HepG2 (cell line): ENCODE measurements around the gene SSC4D. TPM values are rescaled to one million over a fixed set of nuclear protein-coding genes. Genes with fewer than 3 reads are reported as not detected.

Experiments used
- CBX5 ChIP-seq: sonication (generic); formaldehyde crosslinking; IDR thresholded peaks from 2 replicates; pipeline ENCODE4 v1.4.0; 2020; ENCODE audit warnings: missing genetic modification reagents, borderline replicate concordance
- CCAR2 ChIP-seq: fragments of 200-400 bp; formaldehyde crosslinking; optimal IDR thresholded peaks from 2 replicates; pipeline ENCODE3; 2018; ENCODE audit warnings: low read depth, mild to moderate bottlenecking, low read length, moderate library complexity
- FOXM1 ChIP-seq: sonication (generic); formaldehyde crosslinking; IDR thresholded peaks from 2 replicates; pipeline ENCODE4 v1.5.0; 2020; ENCODE audit warnings: missing genetic modification reagents
- GLI4 ChIP-seq: sonication (generic); formaldehyde crosslinking; IDR thresholded peaks from 2 replicates; pipeline ENCODE4 v1.5.1; 2020; ENCODE audit warnings: missing genetic modification reagents, mild to moderate bottlenecking, moderate library complexity, borderline replicate concordance
- HDAC1 ChIP-seq: sonication (generic); formaldehyde crosslinking; IDR thresholded peaks from 2 replicates; pipeline ENCODE4 v1.5.1; 2020; ENCODE audit warnings: mild to moderate bottlenecking, missing genetic modification reagents
- HNRNPL ChIP-seq: fragments of 200-400 bp; formaldehyde crosslinking; IDR thresholded peaks from 2 replicates; pipeline ENCODE4 v1.6.1; 2017; ENCODE audit warnings: mild to moderate bottlenecking, low read depth, low read length
- IKZF1 ChIP-seq: fragments of 450-650 bp; IDR thresholded peaks from 2 replicates; pipeline ENCODE4 v1.7.1; 2016
- IRF2 ChIP-seq: IDR thresholded peaks from 2 replicates; pipeline ENCODE4 v1.6.1; 2018; ENCODE audit warnings: missing genetic modification reagents, missing compliant biosample characterization
- JUND ChIP-seq: sonication (generic); formaldehyde crosslinking; IDR thresholded peaks from 2 replicates; pipeline ENCODE4 v1.8.0; 2022; ENCODE audit warnings: mild to moderate bottlenecking, missing genetic modification reagents
- MTF1 ChIP-seq: sonication (generic); formaldehyde crosslinking; IDR thresholded peaks from 2 replicates; pipeline ENCODE4 v1.5.0; 2020; ENCODE audit warnings: missing genetic modification reagents
- PITX1 ChIP-seq: sonication (generic); formaldehyde crosslinking; IDR thresholded peaks from 2 replicates; pipeline ENCODE4 v1.5.1; 2020; ENCODE audit warnings: mild to moderate bottlenecking, missing genetic modification reagents
- SMAD3 ChIP-seq: sonication (generic); formaldehyde crosslinking; IDR thresholded peaks from 2 replicates; pipeline ENCODE4 v1.4.0; 2020; ENCODE audit warnings: missing genetic modification reagents
- SRSF4 ChIP-seq: fragments of 200-400 bp; formaldehyde crosslinking; IDR thresholded peaks from one replicate; pipeline ENCODE4 v1.6.1; 2018; ENCODE audit warnings: mild to moderate bottlenecking, low read depth, low read length, moderate library complexity; ENCODE audit not compliant: poor library complexity, severe bottlenecking
- THAP11 ChIP-seq: IDR thresholded peaks from 2 replicates; pipeline ENCODE4 v1.6.1; 2016; ENCODE audit warnings: missing biosample characterization, missing genetic modification reagents
- ZFP1 ChIP-seq: IDR thresholded peaks from 2 replicates; pipeline ENCODE4 v1.6.1; 2016
- ZNF33A ChIP-seq: sonication (generic); formaldehyde crosslinking; IDR thresholded peaks from 2 replicates; pipeline ENCODE4 v1.5.1; 2020; ENCODE audit warnings: missing genetic modification reagents, mild to moderate bottlenecking, moderate library complexity, borderline replicate concordance
- ZNF468 ChIP-seq: sonication (generic); formaldehyde crosslinking; IDR thresholded peaks from 2 replicates; pipeline ENCODE4 v1.8.0; 2022; ENCODE audit warnings: mild to moderate bottlenecking, moderate library complexity, missing genetic modification reagents
- ZNF619 ChIP-seq: sonication (generic); formaldehyde crosslinking; IDR thresholded peaks from 2 replicates; pipeline ENCODE4 v1.4.0; 2020; ENCODE audit warnings: mild to moderate bottlenecking, missing genetic modification reagents
- ZNF629 ChIP-seq: sonication (generic); formaldehyde crosslinking; conservative IDR thresholded peaks from 2 replicates; pipeline ENCODE4 v1.5.0; 2020; ENCODE audit warnings: missing genetic modification reagents
- ZNF773 ChIP-seq: sonication (generic); formaldehyde crosslinking; IDR thresholded peaks from 2 replicates; pipeline ENCODE4 v1.4.0; 2020; ENCODE audit warnings: missing genetic modification reagents, borderline replicate concordance
- ZNF816 ChIP-seq: sonication (generic); formaldehyde crosslinking; IDR thresholded peaks from 2 replicates; pipeline ENCODE4 v1.8.0; 2022; ENCODE audit warnings: missing genetic modification reagents, mild to moderate bottlenecking, borderline replicate concordance
- polyA plus RNA-seq, 8 experiments: library from polyadenylated mRNA; depleted of rRNA in 3 of 8; stranded (reverse) in 7 of 8; unstranded in 1 of 8; fragments of >200 nt; fragmentation: Illumina TruSeq in 4 of 8; extraction: Trizol in 4 of 8; gene quantifications; 2 replicates each; pipeline versions ENCODE4 v1.2.1 to v1.2.3, GENCODE V29; 2011 to 2016; ENCODE audit warnings: low read depth in 4 of 8, missing spikeins in 1 of 8, mixed read lengths in 1 of 8; ENCODE audit not compliant: insufficient read depth in 1 of 8
- total RNA-seq, 5 experiments: library from RNA; depleted of rRNA; stranded (reverse); fragments of >200 nt; fragmentation: Illumina TruSeq; extraction: Trizol; gene quantifications; 2 replicates each; pipeline ENCODE4 v1.2.3, GENCODE V29; 2016; ENCODE audit warnings: low read depth in 1 of 5
- TF ChIP-seq, protein P1 (sequence below): sonication (generic); formaldehyde crosslinking; IDR thresholded peaks from 2 replicates; pipeline ENCODE4 v1.5.1; 2020; ENCODE audit warnings: missing genetic modification reagents, mild to moderate bottlenecking, borderline replicate concordance
- TF ChIP-seq, protein P2 (sequence below): sonication (generic); formaldehyde crosslinking; IDR thresholded peaks from 2 replicates; pipeline ENCODE4 v1.4.0; 2020; ENCODE audit warnings: missing genetic modification reagents, borderline replicate concordance
- TF ChIP-seq, protein P3 (sequence below): sonication (generic); formaldehyde crosslinking; IDR thresholded peaks from 2 replicates; pipeline ENCODE4 v1.8.0; 2022; ENCODE audit warnings: missing genetic modification reagents, low read depth, mild to moderate bottlenecking, borderline replicate concordance
- TF ChIP-seq, protein P4 (sequence below): sonication (generic); formaldehyde crosslinking; conservative IDR thresholded peaks from 2 replicates; pipeline ENCODE4 v1.5.0; 2020; ENCODE audit warnings: missing genetic modification reagents
- TF ChIP-seq, protein P5 (sequence below): sonication (generic); formaldehyde crosslinking; IDR thresholded peaks from 2 replicates; pipeline ENCODE4 v1.5.0; 2020; ENCODE audit warnings: missing genetic modification reagents

SSC4D gene
- total and polyA plus RNA-seq, 2 of the 13 experiments (the other 11 are each of a cell fraction or from before 2014, with no cell fraction given): 33.3 to 63.8 TPM

DNA sequence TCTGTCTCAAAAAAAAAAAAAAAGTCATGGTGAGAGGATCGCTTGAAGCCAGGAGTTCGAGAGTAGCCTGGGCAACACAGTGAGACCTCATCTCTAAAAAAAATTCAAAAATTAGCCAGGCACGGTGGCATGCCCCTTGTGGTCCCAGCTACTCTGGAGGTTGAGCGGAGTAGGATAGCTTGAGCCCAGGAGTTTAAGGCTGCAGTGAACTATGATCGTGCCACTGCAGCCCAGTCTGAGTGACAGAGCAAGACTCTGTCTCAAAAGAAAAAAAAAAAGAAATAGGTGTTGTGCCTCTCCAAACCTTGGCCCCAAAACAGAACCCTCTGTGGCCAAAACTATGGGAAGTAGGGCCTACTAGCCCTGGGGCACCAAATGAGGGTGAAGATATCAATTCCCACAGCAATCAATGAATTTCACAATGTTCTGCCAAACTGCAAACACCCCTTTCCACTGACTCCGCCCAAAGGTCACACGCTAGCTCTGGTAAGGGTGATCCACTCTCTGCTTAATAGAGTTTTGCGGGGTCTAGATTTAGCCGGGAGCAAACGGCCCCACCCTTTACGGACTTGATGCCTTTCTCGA lies 16.9 kb downstream of the SSC4D start (continued):
- TF ChIP-seq, protein P1, sequence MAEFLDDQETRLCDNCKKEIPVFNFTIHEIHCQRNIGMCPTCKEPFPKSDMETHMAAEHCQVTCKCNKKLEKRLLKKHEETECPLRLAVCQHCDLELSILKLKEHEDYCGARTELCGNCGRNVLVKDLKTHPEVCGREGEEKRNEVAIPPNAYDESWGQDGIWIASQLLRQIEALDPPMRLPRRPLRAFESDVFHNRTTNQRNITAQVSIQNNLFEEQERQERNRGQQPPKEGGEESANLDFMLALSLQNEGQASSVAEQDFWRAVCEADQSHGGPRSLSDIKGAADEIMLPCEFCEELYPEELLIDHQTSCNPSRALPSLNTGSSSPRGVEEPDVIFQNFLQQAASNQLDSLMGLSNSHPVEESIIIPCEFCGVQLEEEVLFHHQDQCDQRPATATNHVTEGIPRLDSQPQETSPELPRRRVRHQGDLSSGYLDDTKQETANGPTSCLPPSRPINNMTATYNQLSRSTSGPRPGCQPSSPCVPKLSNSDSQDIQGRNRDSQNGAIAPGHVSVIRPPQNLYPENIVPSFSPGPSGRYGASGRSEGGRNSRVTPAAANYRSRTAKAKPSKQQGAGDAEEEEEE: no peak
- TF ChIP-seq THAP11 (CRISPR knock-in tag): no peak
- no peak for TF ChIP-seq ZNF629
- no peak for TF ChIP-seq ZNF33A (CRISPR knock-in tag)
- no peak for TF ChIP-seq SRSF4
- no peak for TF ChIP-seq MTF1 (CRISPR knock-in tag)
- TF ChIP-seq, protein P2, sequence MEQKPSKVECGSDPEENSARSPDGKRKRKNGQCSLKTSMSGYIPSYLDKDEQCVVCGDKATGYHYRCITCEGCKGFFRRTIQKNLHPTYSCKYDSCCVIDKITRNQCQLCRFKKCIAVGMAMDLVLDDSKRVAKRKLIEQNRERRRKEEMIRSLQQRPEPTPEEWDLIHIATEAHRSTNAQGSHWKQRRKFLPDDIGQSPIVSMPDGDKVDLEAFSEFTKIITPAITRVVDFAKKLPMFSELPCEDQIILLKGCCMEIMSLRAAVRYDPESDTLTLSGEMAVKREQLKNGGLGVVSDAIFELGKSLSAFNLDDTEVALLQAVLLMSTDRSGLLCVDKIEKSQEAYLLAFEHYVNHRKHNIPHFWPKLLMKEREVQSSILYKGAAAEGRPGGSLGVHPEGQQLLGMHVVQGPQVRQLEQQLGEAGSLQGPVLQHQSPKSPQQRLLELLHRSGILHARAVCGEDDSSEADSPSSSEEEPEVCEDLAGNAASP (CRISPR knock-in tag): peak; percentile 20; the same call in 1 of the 2 replicates
- TF ChIP-seq ZNF773 (CRISPR knock-in tag): no peak
- TF ChIP-seq GLI4 (CRISPR knock-in tag): no peak
- no peak for TF ChIP-seq IRF2 (CRISPR knock-in tag)
- TF ChIP-seq ZFP1: 0 out of 2 replicates have a peak, but pooled peaks have one; percentile 71
- TF ChIP-seq, protein P3, sequence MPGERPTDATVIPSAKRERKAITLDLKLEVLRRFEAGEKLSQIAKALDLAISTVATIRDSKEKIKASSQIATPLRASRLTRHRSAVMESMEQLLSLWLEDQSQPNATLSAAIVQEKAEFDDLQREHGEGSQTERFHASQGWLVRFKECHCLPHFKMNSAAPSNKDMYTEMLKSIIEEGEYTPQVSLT: no peak
- peak; percentile 81; the same call in 1 of the 2 replicates for TF ChIP-seq ZNF816 (CRISPR knock-in tag)
- TF ChIP-seq, protein P4, sequence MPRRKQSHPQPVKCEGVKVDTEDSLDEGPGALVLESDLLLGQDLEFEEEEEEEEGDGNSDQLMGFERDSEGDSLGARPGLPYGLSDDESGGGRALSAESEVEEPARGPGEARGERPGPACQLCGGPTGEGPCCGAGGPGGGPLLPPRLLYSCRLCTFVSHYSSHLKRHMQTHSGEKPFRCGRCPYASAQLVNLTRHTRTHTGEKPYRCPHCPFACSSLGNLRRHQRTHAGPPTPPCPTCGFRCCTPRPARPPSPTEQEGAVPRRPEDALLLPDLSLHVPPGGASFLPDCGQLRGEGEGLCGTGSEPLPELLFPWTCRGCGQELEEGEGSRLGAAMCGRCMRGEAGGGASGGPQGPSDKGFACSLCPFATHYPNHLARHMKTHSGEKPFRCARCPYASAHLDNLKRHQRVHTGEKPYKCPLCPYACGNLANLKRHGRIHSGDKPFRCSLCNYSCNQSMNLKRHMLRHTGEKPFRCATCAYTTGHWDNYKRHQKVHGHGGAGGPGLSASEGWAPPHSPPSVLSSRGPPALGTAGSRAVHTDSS (CRISPR knock-in tag): no peak
- no peak for TF ChIP-seq HNRNPL
- no peak for TF ChIP-seq PITX1
- TF ChIP-seq FOXM1 (CRISPR knock-in tag): no peak
- TF ChIP-seq HDAC1 (CRISPR knock-in tag): 0 out of 2 replicates have a peak, but pooled peaks have one; percentile 22
- TF ChIP-seq SMAD3 (CRISPR knock-in tag): no peak
- TF ChIP-seq JUND (CRISPR knock-in tag): no peak
- no peak for TF ChIP-seq ZNF468
- no peak for TF ChIP-seq IKZF1
- no peak for TF ChIP-seq CBX5
- TF ChIP-seq CCAR2: no peak
- TF ChIP-seq ZNF619 (CRISPR knock-in tag): no peak
- TF ChIP-seq, protein P5, sequence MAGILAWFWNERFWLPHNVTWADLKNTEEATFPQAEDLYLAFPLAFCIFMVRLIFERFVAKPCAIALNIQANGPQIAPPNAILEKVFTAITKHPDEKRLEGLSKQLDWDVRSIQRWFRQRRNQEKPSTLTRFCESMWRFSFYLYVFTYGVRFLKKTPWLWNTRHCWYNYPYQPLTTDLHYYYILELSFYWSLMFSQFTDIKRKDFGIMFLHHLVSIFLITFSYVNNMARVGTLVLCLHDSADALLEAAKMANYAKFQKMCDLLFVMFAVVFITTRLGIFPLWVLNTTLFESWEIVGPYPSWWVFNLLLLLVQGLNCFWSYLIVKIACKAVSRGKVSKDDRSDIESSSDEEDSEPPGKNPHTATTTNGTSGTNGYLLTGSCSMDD (CRISPR knock-in tag): no peak
